A549 (cell line): Measurements from ENCODE around the gene GOSR2.

Experiments used
- CBX2 ChIP-seq: fragments of 200-600 bp; sonication (generic); IDR thresholded peaks from 2 replicates; pipeline ENCODE4 v1.6.1; 2016; ENCODE audit warnings: low read depth, mild to moderate bottlenecking, borderline replicate concordance
- FOSB ChIP-seq: fragments of 250-450 bp; sonication (Bioruptor Pico); IDR thresholded peaks from 2 replicates; pipeline ENCODE4 v1.5.0; 2020; ENCODE audit warnings: mild to moderate bottlenecking, moderate library complexity
- HEYL ChIP-seq: fragments of 250-450 bp; sonication (Bioruptor Pico); IDR thresholded peaks from 2 replicates; pipeline ENCODE4 v1.8.0; 2021; ENCODE audit warnings: mild to moderate bottlenecking, moderate library complexity
- JUNB ChIP-seq: fragments of >200 bp; sonication (Bioruptor Twin); formaldehyde crosslinking; IDR thresholded peaks from 2 replicates; pipeline ENCODE4 v1.6.1; 2016
- KDM5A ChIP-seq: fragments of 200-600 bp; sonication (generic); IDR thresholded peaks from 2 replicates; pipeline ENCODE4 v1.6.1; 2016; ENCODE audit warnings: antibody characterized with exemption, mild to moderate bottlenecking
- POLR2A ChIP-seq: IDR thresholded peaks from 2 replicates; pipeline ENCODE4 v1.6.1; 2012; ENCODE audit warnings: mild to moderate bottlenecking, low read length
- POLR2AphosphoS2 ChIP-seq: conservative IDR thresholded peaks from 2 replicates; pipeline ENCODE4 v1.6.1; 2012; ENCODE audit warnings: low read length, improper control_type of control experiment, inconsistent platforms
- SMC3 ChIP-seq: fragments of >200 bp; sonication (Bioruptor Twin); formaldehyde crosslinking; IDR thresholded peaks from 3 replicates; pipeline ENCODE4 v1.6.1; 2018; ENCODE audit warnings: inconsistent platforms
- SREBF2 ChIP-seq: fragments of 450-650 bp; IDR thresholded peaks from 2 replicates; pipeline ENCODE4 v1.6.1; 2014; ENCODE audit warnings: mild to moderate bottlenecking, moderate library complexity
- TP53 ChIP-seq: fragments of 250-450 bp; sonication (Bioruptor Pico); IDR thresholded peaks from 2 replicates; pipeline ENCODE4 v1.5.0; 2021; ENCODE audit warnings: mild to moderate bottlenecking, moderate library complexity
- ZFP36 ChIP-seq: fragments of 450-650 bp; IDR thresholded peaks from 2 replicates; pipeline ENCODE4 v1.6.1; 2014; ENCODE audit warnings: borderline replicate concordance; ENCODE audit not compliant: partially characterized antibody
- TF ChIP-seq, protein P1 (sequence below): fragments of >200 bp; sonication (Bioruptor Twin); formaldehyde crosslinking; IDR thresholded peaks from 3 replicates; pipeline ENCODE4 v1.5.1; 2016
- TF ChIP-seq, protein P2 (sequence below): fragments of 200-600 bp; sonication (generic); IDR thresholded peaks from 2 replicates; pipeline ENCODE4 v1.6.1; 2016; ENCODE audit warnings: antibody characterized with exemption, mild to moderate bottlenecking, moderate library complexity
- TF ChIP-seq, protein P3 (sequence below): fragments of 150-350 bp; IDR thresholded peaks from 2 replicates; pipeline ENCODE4 v1.6.1; 2014; ENCODE audit warnings: low read depth, mild to moderate bottlenecking, low read length

DNA sequence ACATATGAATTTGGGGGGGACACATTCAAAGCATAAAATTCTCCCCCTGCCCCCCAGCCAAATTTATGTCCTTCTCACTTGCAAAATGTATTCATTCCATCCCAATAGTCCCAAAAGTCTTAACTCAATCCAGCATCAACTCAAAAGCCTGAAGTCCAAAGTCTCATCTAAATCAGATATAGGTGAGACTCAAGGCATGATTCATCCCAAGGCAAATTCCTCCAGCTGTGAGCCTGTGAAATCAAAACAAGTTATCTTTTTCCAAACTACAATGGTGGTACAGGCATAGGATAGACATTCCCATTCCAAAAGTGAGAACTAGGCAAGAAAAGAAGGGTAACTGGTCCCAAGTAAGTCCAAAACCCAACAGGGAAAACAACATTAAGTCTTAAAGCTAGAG is 5.9 kb upstream of the GOSR2 start:
- no peak for TF ChIP-seq KDM5A
- TF ChIP-seq, protein P1, sequence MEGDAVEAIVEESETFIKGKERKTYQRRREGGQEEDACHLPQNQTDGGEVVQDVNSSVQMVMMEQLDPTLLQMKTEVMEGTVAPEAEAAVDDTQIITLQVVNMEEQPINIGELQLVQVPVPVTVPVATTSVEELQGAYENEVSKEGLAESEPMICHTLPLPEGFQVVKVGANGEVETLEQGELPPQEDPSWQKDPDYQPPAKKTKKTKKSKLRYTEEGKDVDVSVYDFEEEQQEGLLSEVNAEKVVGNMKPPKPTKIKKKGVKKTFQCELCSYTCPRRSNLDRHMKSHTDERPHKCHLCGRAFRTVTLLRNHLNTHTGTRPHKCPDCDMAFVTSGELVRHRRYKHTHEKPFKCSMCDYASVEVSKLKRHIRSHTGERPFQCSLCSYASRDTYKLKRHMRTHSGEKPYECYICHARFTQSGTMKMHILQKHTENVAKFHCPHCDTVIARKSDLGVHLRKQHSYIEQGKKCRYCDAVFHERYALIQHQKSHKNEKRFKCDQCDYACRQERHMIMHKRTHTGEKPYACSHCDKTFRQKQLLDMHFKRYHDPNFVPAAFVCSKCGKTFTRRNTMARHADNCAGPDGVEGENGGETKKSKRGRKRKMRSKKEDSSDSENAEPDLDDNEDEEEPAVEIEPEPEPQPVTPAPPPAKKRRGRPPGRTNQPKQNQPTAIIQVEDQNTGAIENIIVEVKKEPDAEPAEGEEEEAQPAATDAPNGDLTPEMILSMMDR = no peak
- TF ChIP-seq JUNB = no peak
- no peak for TF ChIP-seq HEYL (CRISPR knock-in tag)
- TF ChIP-seq, protein P2, sequence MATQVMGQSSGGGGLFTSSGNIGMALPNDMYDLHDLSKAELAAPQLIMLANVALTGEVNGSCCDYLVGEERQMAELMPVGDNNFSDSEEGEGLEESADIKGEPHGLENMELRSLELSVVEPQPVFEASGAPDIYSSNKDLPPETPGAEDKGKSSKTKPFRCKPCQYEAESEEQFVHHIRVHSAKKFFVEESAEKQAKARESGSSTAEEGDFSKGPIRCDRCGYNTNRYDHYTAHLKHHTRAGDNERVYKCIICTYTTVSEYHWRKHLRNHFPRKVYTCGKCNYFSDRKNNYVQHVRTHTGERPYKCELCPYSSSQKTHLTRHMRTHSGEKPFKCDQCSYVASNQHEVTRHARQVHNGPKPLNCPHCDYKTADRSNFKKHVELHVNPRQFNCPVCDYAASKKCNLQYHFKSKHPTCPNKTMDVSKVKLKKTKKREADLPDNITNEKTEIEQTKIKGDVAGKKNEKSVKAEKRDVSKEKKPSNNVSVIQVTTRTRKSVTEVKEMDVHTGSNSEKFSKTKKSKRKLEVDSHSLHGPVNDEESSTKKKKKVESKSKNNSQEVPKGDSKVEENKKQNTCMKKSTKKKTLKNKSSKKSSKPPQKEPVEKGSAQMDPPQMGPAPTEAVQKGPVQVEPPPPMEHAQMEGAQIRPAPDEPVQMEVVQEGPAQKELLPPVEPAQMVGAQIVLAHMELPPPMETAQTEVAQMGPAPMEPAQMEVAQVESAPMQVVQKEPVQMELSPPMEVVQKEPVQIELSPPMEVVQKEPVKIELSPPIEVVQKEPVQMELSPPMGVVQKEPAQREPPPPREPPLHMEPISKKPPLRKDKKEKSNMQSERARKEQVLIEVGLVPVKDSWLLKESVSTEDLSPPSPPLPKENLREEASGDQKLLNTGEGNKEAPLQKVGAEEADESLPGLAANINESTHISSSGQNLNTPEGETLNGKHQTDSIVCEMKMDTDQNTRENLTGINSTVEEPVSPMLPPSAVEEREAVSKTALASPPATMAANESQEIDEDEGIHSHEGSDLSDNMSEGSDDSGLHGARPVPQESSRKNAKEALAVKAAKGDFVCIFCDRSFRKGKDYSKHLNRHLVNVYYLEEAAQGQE = no peak
- no peak for TF ChIP-seq FOSB (CRISPR knock-in tag)
- no peak for TF ChIP-seq POLR2A
- no peak for TF ChIP-seq SREBF2
- TF ChIP-seq CBX2 = no peak
- no peak for TF ChIP-seq SMC3
- TF ChIP-seq ZFP36 = no peak
- TF ChIP-seq, protein P3, sequence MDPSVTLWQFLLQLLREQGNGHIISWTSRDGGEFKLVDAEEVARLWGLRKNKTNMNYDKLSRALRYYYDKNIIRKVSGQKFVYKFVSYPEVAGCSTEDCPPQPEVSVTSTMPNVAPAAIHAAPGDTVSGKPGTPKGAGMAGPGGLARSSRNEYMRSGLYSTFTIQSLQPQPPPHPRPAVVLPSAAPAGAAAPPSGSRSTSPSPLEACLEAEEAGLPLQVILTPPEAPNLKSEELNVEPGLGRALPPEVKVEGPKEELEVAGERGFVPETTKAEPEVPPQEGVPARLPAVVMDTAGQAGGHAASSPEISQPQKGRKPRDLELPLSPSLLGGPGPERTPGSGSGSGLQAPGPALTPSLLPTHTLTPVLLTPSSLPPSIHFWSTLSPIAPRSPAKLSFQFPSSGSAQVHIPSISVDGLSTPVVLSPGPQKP = no peak
- no peak for TF ChIP-seq TP53 (CRISPR knock-in tag)
- no peak for TF ChIP-seq POLR2AphosphoS2
